Endothelial cell of umbilical vein (primary cell): Measurements from ENCODE around the gene BCL2L13.

Experiments used
- EZH2 ChIP-seq: IDR thresholded peaks from 2 replicates; pipeline ENCODE4 v1.6.1; 2012; ENCODE audit warnings: borderline replicate concordance, low read depth, mild to moderate bottlenecking, moderate library complexity, low read length, inconsistent platforms; ENCODE audit not compliant: severe bottlenecking
- MYC ChIP-seq: IDR thresholded peaks from one replicate; pipeline ENCODE4 v1.6.1; 2011; ENCODE audit warnings: mild to moderate bottlenecking, low read depth, low read length
- POLR2A ChIP-seq: IDR thresholded peaks from 2 replicates; pipeline ENCODE4 v1.6.1; 2012; ENCODE audit warnings: low read depth, mild to moderate bottlenecking, control low read depth, low read length
- POLR2AphosphoS5 ChIP-seq: IDR thresholded peaks from 2 replicates; pipeline ENCODE4 v1.6.1; 2012; ENCODE audit warnings: low read depth, mild to moderate bottlenecking, control low read depth, low read length, moderate library complexity; ENCODE audit not compliant: insufficient read depth
- TF ChIP-seq, protein P1 (sequence below), 2 donors: IDR thresholded peaks; 1 replicate in 1 of 2; 2 replicates in 1 of 2; pipeline ENCODE4 v1.5.1; 2011; ENCODE audit warnings: low read length in 2 of 2, mild to moderate bottlenecking in 2 of 2, moderate library complexity in 2 of 2, control low read depth in 1 of 2, inconsistent platforms in 1 of 2, low read depth in 1 of 2; ENCODE audit not compliant: insufficient read depth in 1 of 2; ENCODE audit errors: extremely low read depth in 1 of 2

DNA sequence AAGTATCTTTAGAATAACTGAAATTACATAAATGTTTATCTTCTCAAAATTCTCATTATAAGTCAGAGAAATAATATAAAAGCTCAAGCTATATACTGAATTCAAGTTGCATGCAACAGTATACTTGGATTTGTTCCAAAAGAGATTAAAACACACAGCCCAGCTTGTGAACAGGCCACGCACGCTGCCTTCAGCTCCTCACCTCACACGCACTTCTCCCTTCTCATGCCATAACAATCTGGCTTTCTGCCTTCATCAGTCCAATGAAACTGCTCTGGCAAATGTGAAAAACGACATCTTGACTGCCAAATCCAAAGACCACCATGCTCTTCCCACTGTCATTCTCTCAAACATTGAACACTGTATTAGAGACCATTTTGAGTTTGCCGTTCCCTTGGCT is 32.1 kb upstream of the BCL2L13 start:
- TF ChIP-seq, protein P1, sequence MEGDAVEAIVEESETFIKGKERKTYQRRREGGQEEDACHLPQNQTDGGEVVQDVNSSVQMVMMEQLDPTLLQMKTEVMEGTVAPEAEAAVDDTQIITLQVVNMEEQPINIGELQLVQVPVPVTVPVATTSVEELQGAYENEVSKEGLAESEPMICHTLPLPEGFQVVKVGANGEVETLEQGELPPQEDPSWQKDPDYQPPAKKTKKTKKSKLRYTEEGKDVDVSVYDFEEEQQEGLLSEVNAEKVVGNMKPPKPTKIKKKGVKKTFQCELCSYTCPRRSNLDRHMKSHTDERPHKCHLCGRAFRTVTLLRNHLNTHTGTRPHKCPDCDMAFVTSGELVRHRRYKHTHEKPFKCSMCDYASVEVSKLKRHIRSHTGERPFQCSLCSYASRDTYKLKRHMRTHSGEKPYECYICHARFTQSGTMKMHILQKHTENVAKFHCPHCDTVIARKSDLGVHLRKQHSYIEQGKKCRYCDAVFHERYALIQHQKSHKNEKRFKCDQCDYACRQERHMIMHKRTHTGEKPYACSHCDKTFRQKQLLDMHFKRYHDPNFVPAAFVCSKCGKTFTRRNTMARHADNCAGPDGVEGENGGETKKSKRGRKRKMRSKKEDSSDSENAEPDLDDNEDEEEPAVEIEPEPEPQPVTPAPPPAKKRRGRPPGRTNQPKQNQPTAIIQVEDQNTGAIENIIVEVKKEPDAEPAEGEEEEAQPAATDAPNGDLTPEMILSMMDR (IDR thresholded peaks at IDR 0.05; ENCODE audit: extremely low read depth in 1 of 2, insufficient read depth in 1 of 2, low read depth in 1 of 2, low read length in 2 of 2), result no peak
- TF ChIP-seq POLR2A, result no peak
- no peak for TF ChIP-seq MYC
- no peak for TF ChIP-seq POLR2AphosphoS5
- TF ChIP-seq EZH2, result no peak
